Measurements from ENCODE around the gene SKIC8.

Gene SKIC8

GRCh38 chr15:78340231-78341056 lies 41.0 kb upstream of the SKIC8 start, which contains the start of gene CRABP1:
Gene CRABP1, plus strand, starts transcription at chr15:78340353. Its CDS starts 76 bp downstream, at chr15:78340429.
- no peak for TF ChIP-seq CTCF (IDR thresholded peaks at IDR 0.05)

GRCh38 chr15:78339559-78339958 lies 40.1 kb upstream of the SKIC8 start:
- TF ChIP-seq CTCF (IDR thresholded peaks at IDR 0.05), result no peak

DNA sequence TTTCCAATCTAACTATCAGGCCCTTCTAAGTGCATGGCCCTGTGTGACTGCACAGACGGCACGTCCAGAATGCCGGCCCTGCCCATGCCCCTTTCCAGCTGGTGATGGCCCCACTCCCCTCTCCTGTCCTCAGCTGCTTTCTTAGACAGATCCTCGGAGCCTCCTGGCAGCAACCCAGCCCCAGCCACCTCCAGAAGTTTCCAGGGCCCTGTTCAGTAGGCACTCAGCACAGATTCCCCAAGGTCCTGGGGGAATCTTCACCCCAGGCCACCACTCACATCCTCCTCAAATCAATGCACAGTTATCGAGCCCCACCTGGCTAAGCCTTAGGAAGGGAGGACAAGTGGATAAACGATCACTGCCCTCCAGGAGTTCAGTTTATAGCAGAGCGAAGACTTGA lies 39.4 kb upstream of the SKIC8 start:
- TF ChIP-seq CTCF (IDR thresholded peaks at IDR 0.05), result no peak

DNA sequence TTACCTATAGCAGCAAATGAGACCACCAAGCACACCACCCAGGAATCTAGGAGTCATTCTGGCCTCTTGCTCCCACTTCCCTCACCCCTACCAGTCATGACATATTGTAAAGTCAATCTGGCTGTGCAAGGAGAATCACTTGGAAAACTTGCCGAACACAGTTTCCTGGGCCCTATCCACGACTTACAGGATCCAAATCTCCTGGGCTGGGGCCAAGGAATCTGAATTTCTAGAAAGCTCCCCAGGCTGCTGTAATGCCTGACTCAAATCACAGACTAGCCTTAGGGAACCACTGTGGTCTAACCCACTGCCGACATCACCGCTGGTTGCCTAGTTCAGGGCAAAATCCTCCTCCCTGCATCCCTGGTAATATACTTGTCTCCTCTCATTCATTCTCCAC lies 36.6 kb upstream of the SKIC8 start:
- no peak for TF ChIP-seq CTCF (IDR thresholded peaks at IDR 0.05)

- TF ChIP-seq CTCF (IDR thresholded peaks at IDR 0.05), result no peak
Observed at GRCh38 chr15:78334845-78335244, 35.4 kb upstream of the SKIC8 start.

DNA sequence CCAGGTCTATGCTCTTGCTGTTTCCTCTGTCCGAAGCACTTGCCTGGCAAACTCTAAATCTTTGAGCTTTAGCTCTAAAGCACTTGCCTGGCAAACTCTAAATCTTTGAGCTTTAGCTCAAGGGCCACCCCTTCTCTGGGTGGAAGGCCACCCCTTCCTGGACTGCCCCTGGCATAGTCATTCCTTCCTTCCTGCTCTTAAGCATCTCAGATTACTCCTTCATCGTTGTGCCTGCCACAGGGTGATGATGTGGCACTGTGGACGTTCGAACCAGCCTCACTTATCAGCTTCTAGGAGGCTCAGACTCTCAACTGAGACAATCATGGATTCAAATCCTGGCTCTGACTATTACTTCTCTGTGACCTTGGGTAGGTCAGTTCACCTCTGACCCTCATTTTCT lies 30.2 kb upstream of the SKIC8 start:
- no peak for TF ChIP-seq CTCF (IDR thresholded peaks at IDR 0.05)

DNA sequence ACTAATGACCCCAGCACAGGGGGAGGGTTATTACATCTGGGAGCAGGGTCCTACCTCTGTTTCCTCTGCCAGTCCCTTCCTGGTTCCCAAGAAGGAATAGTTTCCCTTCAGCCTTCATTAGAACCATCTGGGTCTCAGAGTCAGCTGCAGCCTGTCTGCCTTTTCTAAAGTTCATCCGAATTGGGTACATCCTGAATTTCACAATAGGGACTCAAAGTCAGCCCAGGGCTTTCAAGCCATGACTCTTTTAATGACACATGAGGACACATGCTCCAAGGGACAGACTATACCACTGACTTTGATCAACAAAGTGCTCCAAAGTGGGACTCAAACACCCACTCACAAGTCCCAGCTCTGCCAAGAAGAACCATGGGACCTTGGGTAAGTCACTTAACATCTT lies 28.1 kb upstream of the SKIC8 start:
- TF ChIP-seq CTCF (IDR thresholded peaks at IDR 0.05), result no peak
